Mammary epithelial cell (primary cell): ENCODE measurements around the gene THY1.

Source experiments
- CTCF ChIP-seq, 2 donors: IDR thresholded peaks in 1 of 2; conservative IDR thresholded peaks in 1 of 2; 2 replicates each; pipeline ENCODE4 v1.5.1; 2011 to 2012; ENCODE audit warnings: inconsistent platforms in 2 of 2, low read length in 2 of 2, mild to moderate bottlenecking in 2 of 2, control low read depth in 1 of 2, low read depth in 1 of 2; ENCODE audit not compliant: insufficient read depth in 1 of 2; ENCODE audit errors: extremely low read depth in 1 of 2
- EZH2 ChIP-seq: IDR thresholded peaks from 2 replicates; pipeline ENCODE4 v1.6.1; 2012; ENCODE audit warnings: low read length, inconsistent platforms, borderline replicate concordance

- TF ChIP-seq EZH2 (no peak), CTCF (conservative IDR thresholded peaks at IDR 0.05 in 1 of 2, IDR thresholded peaks at IDR 0.05 in 1 of 2; ENCODE audit: extremely low read depth in 1 of 2, insufficient read depth in 1 of 2, low read depth in 1 of 2, low read length in 2 of 2) (no peak)
These were observed 48.2 kb downstream of the THY1 start for GRCh38 chr11:119374632-119375336.
